Skin of body (tissue), 2 donors: ENCODE measurements around the gene LPO. TPM values are rescaled to one million over a fixed set of nuclear protein-coding genes. Genes with fewer than 3 reads are reported as not detected.

Source experiments
- DNase-seq: peaks from one replicate; lab custom pipeline; 2025; lab: John Stamatoyannopoulos, UW
- total RNA-seq: library from RNA; depleted of rRNA; stranded (reverse); fragments of >200 nt; gene quantifications from one replicate; pipeline ENCODE4 v1.2.3, GENCODE V29; 2014

Gene LPO
- total RNA-seq = not detected

GRCh38 chr17:58238147-58238634 is at the start of gene LPO:
LPO (plus strand) TSS chr17:58238584; CDS start chr17:58242980, 4,396 bp downstream.
- DNase-seq = no peak

- DNase-seq = no peak
Observed at GRCh38 chr17:58189436-58190146, 48.8 kb upstream of the LPO start.

GRCh38 chr17:58191241-58191896 is 47.0 kb upstream of the LPO start:
- DNase-seq = no peak

- no peak for DNase-seq
Observed at GRCh38 chr17:58192612-58193011, 45.8 kb upstream of the LPO start, which contains the start of gene EPX. EPX (plus strand) TSS chr17:58192726; CDS start chr17:58192847, 121 bp downstream.

GRCh38 chr17:58193641-58194255 is 44.6 kb upstream of the LPO start:
- no peak for DNase-seq

GRCh38 chr17:58195518-58196123 is 42.8 kb upstream of the LPO start:
- DNase-seq = no peak

- DNase-seq = no peak
Observed at GRCh38 chr17:58196610-58197009, 41.8 kb upstream of the LPO start.

GRCh38 chr17:58200024-58200633 is 38.3 kb upstream of the LPO start:
- DNase-seq = no peak

- no peak for DNase-seq
Observed at GRCh38 chr17:58202859-58203258, 35.5 kb upstream of the LPO start.

GRCh38 chr17:58204796-58205195 is 33.6 kb upstream of the LPO start:
- no peak for DNase-seq

- DNase-seq = no peak
Observed at GRCh38 chr17:58205936-58206335, 32.4 kb upstream of the LPO start.

- no peak for DNase-seq
Observed at GRCh38 chr17:58207451-58207850, 30.9 kb upstream of the LPO start.

- DNase-seq = no peak
Observed at GRCh38 chr17:58208344-58208743, 30.0 kb upstream of the LPO start.

GRCh38 chr17:58210922-58211321 is 27.5 kb upstream of the LPO start:
- no peak for DNase-seq

GRCh38 chr17:58215685-58216084 is 22.7 kb upstream of the LPO start:
- no peak for DNase-seq

- no peak for DNase-seq
Observed at GRCh38 chr17:58217766-58218165, 20.6 kb upstream of the LPO start.

- DNase-seq = peak; percentile 93
Observed at GRCh38 chr17:58219007-58219788, 19.2 kb upstream of the LPO start, which contains the start of gene MKS1. MKS1 (minus strand) TSS chr17:58219255; CDS start chr17:58219230, 25 bp downstream.

- no peak for DNase-seq
Observed at GRCh38 chr17:58219789-58220183, 18.6 kb upstream of the LPO start.

- DNase-seq = no peak
Observed at GRCh38 chr17:58224315-58224714, 14.1 kb upstream of the LPO start.

GRCh38 chr17:58227733-58228132 is 10.7 kb upstream of the LPO start:
- DNase-seq = no peak

GRCh38 chr17:58228679-58229078 is 9.7 kb upstream of the LPO start:
- DNase-seq = no peak
